Skeletal muscle tissue (tissue), 4 donors: Measurements from ENCODE around the gene EIF5AL1. TPM values are rescaled to one million over a fixed set of nuclear protein-coding genes. Genes with fewer than 3 reads are reported as not detected.
"Not testable (repeated sequence)": the region's sequence is repeated elsewhere in the genome, so short reads cannot be mapped to it uniquely, and the experiment has no call there.

Experiments used
- H3K27ac ChIP-seq: one replicate; pipeline ENCODE4 v1.7.0; 2013; ENCODE audit warnings: mild to moderate bottlenecking, low read depth, low read length, inconsistent platforms
- H3K27me3 ChIP-seq, 3 donors: one replicate each; pipeline ENCODE4 v1.7.0; 2013; ENCODE audit warnings: low read length in 3 of 3; ENCODE audit not compliant: control insufficient read depth in 3 of 3, insufficient read depth in 3 of 3
- H3K36me3 ChIP-seq, 3 donors: one replicate each; pipeline ENCODE4 v1.7.0; 2013; ENCODE audit warnings: low read length in 3 of 3; ENCODE audit not compliant: control insufficient read depth in 3 of 3, insufficient read depth in 3 of 3
- H3K4me1 ChIP-seq, 3 donors: one replicate each; pipeline ENCODE4 v1.7.0; 2013; ENCODE audit warnings: low read length in 3 of 3, mild to moderate bottlenecking in 3 of 3; ENCODE audit not compliant: control insufficient read depth in 3 of 3, insufficient read depth in 3 of 3
- H3K4me3 ChIP-seq, 3 donors: one replicate each; pipeline ENCODE4 v1.7.0; 2013; ENCODE audit warnings: low read length in 3 of 3
- H3K9ac ChIP-seq, 3 donors: one replicate each; pipeline ENCODE4 v1.7.0; 2013; ENCODE audit warnings: low read length in 3 of 3, mild to moderate bottlenecking in 3 of 3, moderate library complexity in 2 of 3, low read depth in 1 of 3
- H3K9me3 ChIP-seq, 3 donors: one replicate each; pipeline ENCODE4 v1.7.0; 2013; ENCODE audit warnings: low read length in 3 of 3; ENCODE audit not compliant: control insufficient read depth in 3 of 3
- total RNA-seq: library from RNA; depleted of rRNA; stranded (reverse); fragments of >200 nt; gene quantifications from one replicate; pipeline ENCODE4 v1.2.3, GENCODE V29; 2014
- donor health status: Osteomylitis.

Gene EIF5AL1
- total RNA-seq, result under 0.01 TPM

- not testable (repeated sequence) for H3K27ac ChIP-seq, H3K4me1 ChIP-seq, H3K9me3 ChIP-seq, H3K4me3 ChIP-seq, H3K27me3 ChIP-seq, H3K36me3 ChIP-seq, H3K9ac ChIP-seq
Measured at GRCh38 chr10:79511891-79512583, at the start of gene EIF5AL1. TSS of gene EIF5AL1 (plus strand) at chr10:79512533. CDS start at chr10:79512650, 117 bp downstream.

GRCh38 chr10:79463578-79464496 lies 48.5 kb upstream of the EIF5AL1 start:
- peaks cover 20 to 40% (median 26%) of the 10 kb centered on the region in 3 donors for H3K4me1 ChIP-seq
- H3K9ac ChIP-seq, result peak overlapping the region in 1 of 3 donors; percentile 40
- peak overlapping the region in 1 of 3 donors; percentile 22 for H3K4me3 ChIP-seq
- H3K9me3 ChIP-seq, result no peaks in the 10 kb centered on the region
- H3K27ac ChIP-seq, result peak overlapping the region; percentile 67
- no peaks in the 10 kb centered on the region for H3K36me3 ChIP-seq
- H3K27me3 ChIP-seq, result no peaks in the 10 kb centered on the region

DNA sequence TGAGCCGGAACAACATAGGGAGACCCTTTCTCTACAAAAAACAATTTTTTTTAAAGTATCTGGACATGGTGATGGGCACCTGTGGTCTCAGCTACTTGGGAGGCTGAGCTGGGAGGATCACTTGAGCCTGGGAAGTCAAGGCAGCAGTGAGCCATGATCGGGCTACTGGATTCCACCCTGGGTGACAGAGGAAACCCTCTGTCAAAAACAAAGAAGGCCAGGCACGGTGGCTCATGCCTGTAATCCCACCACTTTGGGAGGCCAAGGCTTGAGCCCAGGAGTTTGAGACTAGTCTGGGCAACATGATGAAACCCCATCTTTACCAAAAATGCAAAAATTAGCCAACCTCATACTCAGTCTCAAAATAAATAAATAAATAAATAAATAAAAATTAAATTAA lies 47.0 kb upstream of the EIF5AL1 start:
- Histone ChIP-seq H3K27ac (no peak overlapping the region), H3K9me3 (no peaks in the 10 kb centered on the region), H3K27me3 (no peaks in the 10 kb centered on the region), H3K4me1 (peaks cover 23 to 42% (median 29%) of the 10 kb centered on the region in 3 donors), H3K4me3 (no peak overlapping the region), H3K36me3 (no peaks in the 10 kb centered on the region), H3K9ac (no peak overlapping the region)

GRCh38 chr10:79468015-79468560 lies 44.2 kb upstream of the EIF5AL1 start:
- H3K27ac ChIP-seq, result peak overlapping the region; percentile 54
- H3K4me3 ChIP-seq, result no peak overlapping the region
- H3K4me1 ChIP-seq, result peaks cover 23 to 42% (median 29%) of the 10 kb centered on the region in 3 donors
- no peaks in the 10 kb centered on the region for H3K36me3 ChIP-seq
- H3K9me3 ChIP-seq, result no peaks in the 10 kb centered on the region
- H3K9ac ChIP-seq, result no peak overlapping the region
- no peaks in the 10 kb centered on the region for H3K27me3 ChIP-seq

DNA sequence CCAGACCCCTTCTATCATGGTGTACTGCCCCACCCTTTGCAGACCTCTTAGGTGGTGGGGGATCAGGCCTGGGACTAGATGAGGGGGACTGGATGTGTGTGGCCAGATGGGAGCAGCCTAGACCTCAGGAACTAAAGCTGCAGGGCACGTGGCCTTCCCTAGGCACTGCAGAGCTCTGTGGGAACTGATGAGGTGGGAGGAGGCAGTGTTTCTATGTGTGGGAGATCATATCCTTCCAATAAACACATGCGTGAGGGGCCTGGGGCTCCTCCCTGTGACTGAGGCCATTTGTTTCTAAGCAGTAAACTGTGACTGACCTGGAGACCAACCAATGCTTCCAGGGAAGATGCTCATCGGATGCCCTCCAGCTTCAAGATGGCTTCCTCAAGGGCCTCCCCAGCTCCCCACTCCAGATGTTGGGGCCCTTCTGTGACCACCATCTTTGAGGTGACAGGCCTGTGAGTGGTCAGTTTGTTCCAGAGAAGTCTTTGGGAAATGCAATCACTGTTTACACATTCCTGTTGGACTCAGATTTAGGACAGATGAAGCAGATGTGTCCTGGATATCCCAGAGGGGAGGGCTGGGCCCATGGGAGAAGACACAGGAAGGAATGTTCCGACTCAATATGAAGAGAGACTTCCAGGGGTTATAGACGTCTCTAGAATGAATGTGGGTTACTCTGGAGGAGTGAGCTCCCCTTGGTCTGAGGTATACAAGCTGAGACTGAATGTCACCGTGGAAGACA lies 43.3 kb upstream of the EIF5AL1 start:
- no peaks in the 10 kb centered on the region for H3K27me3 ChIP-seq
- no peaks in the 10 kb centered on the region for H3K9me3 ChIP-seq
- peaks cover 19 to 35% (median 23%) of the 10 kb centered on the region in 3 donors for H3K4me1 ChIP-seq
- peak overlapping the region; percentile 54 for H3K27ac ChIP-seq
- no peak overlapping the region for H3K9ac ChIP-seq
- H3K36me3 ChIP-seq, result no peaks in the 10 kb centered on the region
- H3K4me3 ChIP-seq, result no peak overlapping the region

GRCh38 chr10:79470096-79470495 lies 42.2 kb upstream of the EIF5AL1 start:
- H3K4me3 ChIP-seq, result no peak overlapping the region
- H3K27ac ChIP-seq, result no peak overlapping the region
- H3K9me3 ChIP-seq, result no peaks in the 10 kb centered on the region
- no peaks in the 10 kb centered on the region for H3K27me3 ChIP-seq
- H3K4me1 ChIP-seq, result peaks cover 11 to 28% (median 15%) of the 10 kb centered on the region in 3 donors
- H3K36me3 ChIP-seq, result no peaks in the 10 kb centered on the region
- H3K9ac ChIP-seq, result no peak overlapping the region

DNA sequence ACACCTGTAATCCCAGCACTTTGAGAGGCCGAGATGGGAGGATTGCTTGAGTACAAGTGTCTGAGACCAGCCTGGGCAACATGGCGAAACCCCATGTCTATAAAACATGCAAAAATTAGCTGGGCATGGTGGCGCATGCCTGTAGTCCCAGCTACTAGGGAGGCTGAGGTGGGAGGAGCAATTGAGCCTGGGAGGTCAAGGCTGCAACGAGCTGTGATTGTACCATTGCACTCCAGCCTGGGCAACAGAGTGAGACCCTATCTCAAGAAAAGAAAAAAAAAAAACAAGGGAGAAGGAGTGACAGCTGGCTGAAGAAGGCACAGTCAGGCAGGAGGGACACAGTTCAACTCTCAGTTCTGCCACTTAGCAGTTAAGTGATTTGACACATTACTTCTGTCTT lies 40.6 kb upstream of the EIF5AL1 start:
- H3K4me3 ChIP-seq, result no peak overlapping the region
- H3K27ac ChIP-seq, result no peak overlapping the region
- no peaks in the 10 kb centered on the region for H3K27me3 ChIP-seq
- H3K9ac ChIP-seq, result no peak overlapping the region
- peaks cover 11 to 22% (median 15%) of the 10 kb centered on the region in 3 donors for H3K4me1 ChIP-seq
- no peaks in the 10 kb centered on the region for H3K9me3 ChIP-seq
- H3K36me3 ChIP-seq, result no peaks in the 10 kb centered on the region

- Histone ChIP-seq H3K9me3 (no peaks in the 10 kb centered on the region), H3K9ac (no peak overlapping the region), H3K27ac (no peak overlapping the region), H3K27me3 (no peaks in the 10 kb centered on the region), H3K4me1 (peaks cover 10 to 16% (median 11%) of the 10 kb centered on the region in 3 donors), H3K36me3 (no peaks in the 10 kb centered on the region), H3K4me3 (no peak overlapping the region)
Measured at GRCh38 chr10:79472449-79472848, 39.9 kb upstream of the EIF5AL1 start.

DNA sequence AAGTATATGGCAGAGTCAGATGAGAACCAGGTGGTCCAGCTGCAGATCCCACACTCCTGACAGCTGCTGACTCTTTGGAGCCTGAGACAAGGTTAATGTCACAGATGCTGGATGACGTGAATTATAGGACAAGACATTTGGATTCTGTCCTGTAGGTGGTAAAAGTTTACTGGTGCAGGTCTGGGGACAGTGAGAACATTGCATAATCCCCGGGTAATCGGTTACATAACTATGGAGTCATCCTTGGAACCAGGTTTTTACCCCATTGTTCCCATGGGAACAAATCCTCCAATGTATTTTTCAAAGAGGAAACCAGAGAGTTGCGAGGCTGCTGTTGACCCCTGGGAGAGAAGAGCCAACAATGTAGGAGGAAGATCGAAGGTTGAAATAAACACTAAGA lies 39.4 kb upstream of the EIF5AL1 start:
- Histone ChIP-seq H3K36me3 (no peaks in the 10 kb centered on the region), H3K4me3 (no peak overlapping the region), H3K27me3 (no peaks in the 10 kb centered on the region), H3K4me1 (peaks cover 6 to 11% (median 6%) of the 10 kb centered on the region in 3 donors), H3K9me3 (no peaks in the 10 kb centered on the region), H3K27ac (no peak overlapping the region), H3K9ac (no peak overlapping the region)
